ENCODE results near the gene MCC. TPM values are rescaled to one million over a fixed set of nuclear protein-coding genes. Genes with fewer than 3 reads are reported as not detected.
A peak's percentile ranks its signal among the peaks of the same experiment; 100 is the strongest.

Gene MCC
- total RNA-seq, 1 experiment from 2014 or later: 7.6 TPM

- Histone ChIP-seq H3K27ac (ENCODE audit: insufficient read length, low read depth, low read length) (no peak overlapping the region), H2BK12ac (ENCODE audit: insufficient read length, low read depth, low read length) (no peak overlapping the region), H3K56ac (ENCODE audit: insufficient read length, low read depth, low read length) (no peak overlapping the region), H3K4me1 (ENCODE audit: insufficient read depth, low read length) (peaks cover 13% of the 10 kb centered on the region; the same call in 1 of the 2 replicates), H4K5ac (ENCODE audit: insufficient read length, low read depth, low read length) (no peak overlapping the region), H3K23me2 (ENCODE audit: insufficient read length, low read depth, low read length, poor library complexity, severe bottlenecking) (no peaks in the 10 kb centered on the region), H3K9me3 (ENCODE audit: control insufficient read depth, low read depth, low read length) (no peaks in the 10 kb centered on the region), H3K27me3 (ENCODE audit: insufficient read depth, low read length) (no peaks in the 10 kb centered on the region), H3K23ac (ENCODE audit: insufficient read length, low read depth, low read length) (no peak overlapping the region), H2BK20ac (ENCODE audit: low read depth, low read length, poor library complexity, severe bottlenecking) (no peak overlapping the region), H3K14ac (ENCODE audit: insufficient read depth, low read length) (no peak overlapping the region), H3K79me2 (ENCODE audit: insufficient read depth, low read length) (peaks cover 5% of the 10 kb centered on the region; the same call in 1 of the 2 replicates), H3K18ac (ENCODE audit: insufficient read length, low read depth, low read length) (no peak overlapping the region), H2BK5ac (ENCODE audit: insufficient read length, low read length) (no peak overlapping the region), H4K91ac (ENCODE audit: insufficient read length, low read depth, low read length) (no peak overlapping the region), H3T11ph (ENCODE audit: low read length) (no peak overlapping the region), H3K4ac (ENCODE audit: low read depth, low read length) (no peak overlapping the region), H2AFZ (ENCODE audit: low read length) (no peak overlapping the region), H3K4me2 (ENCODE audit: insufficient read depth, insufficient read length, low read length) (no peak overlapping the region), H4K8ac (replicated peaks; ENCODE audit: insufficient read length, low read depth, low read length) (no peak overlapping the region), H3K79me1 (ENCODE audit: insufficient read depth, low read depth, low read length, poor library complexity, severe bottlenecking) (peaks cover 5% of the 10 kb centered on the region), H2BK15ac (ENCODE audit: low read depth, low read length) (no peak overlapping the region), H4K20me1 (ENCODE audit: control insufficient read depth, insufficient read depth, insufficient read length) (no peaks in the 10 kb centered on the region), H2AK5ac (ENCODE audit: insufficient read length, low read length) (no peak overlapping the region), H3K9ac (ENCODE audit: extremely low read depth, insufficient read length, low read length) (no peak overlapping the region), H2BK120ac (ENCODE audit: low read depth, low read length, poor library complexity, severe bottlenecking) (no peak overlapping the region)
- Mint-ChIP-seq H3K36me3 (ENCODE audit: insufficient read depth in 1 of 3, low read depth in 3 of 3) (no peaks in the 10 kb centered on the region; a peak in 1 of 7 replicates), H3K4me1 (peaks cover 77 to 88% of the 10 kb centered on the region in 2 experiments), H3K9me3 (no peaks in the 10 kb centered on the region), H3K27ac (peak overlapping the region in 2 of 3 experiments; percentile 58 to 76; a peak in 3 of 7 replicates), H3K27me3 (ENCODE audit: low read depth) (no peaks in the 10 kb centered on the region), H3K4me3 (no peak overlapping the region)
- no CpG with 5 or more reads among the region's 1 CpG for WGBS (ENCODE audit: extremely low coverage, insufficient read length, low lambda C conversion rate)
- DNase-seq: no peak
- no peak for TF ChIP-seq CTCF (conservative IDR thresholded peaks at IDR 0.05)
These were observed 216.4 kb downstream of the MCC start for GRCh38 chr5:113271745-113272454.

All from H9 (cell line).